ENCODE measurements around the gene ADAP1.

Gene ADAP1

DNA sequence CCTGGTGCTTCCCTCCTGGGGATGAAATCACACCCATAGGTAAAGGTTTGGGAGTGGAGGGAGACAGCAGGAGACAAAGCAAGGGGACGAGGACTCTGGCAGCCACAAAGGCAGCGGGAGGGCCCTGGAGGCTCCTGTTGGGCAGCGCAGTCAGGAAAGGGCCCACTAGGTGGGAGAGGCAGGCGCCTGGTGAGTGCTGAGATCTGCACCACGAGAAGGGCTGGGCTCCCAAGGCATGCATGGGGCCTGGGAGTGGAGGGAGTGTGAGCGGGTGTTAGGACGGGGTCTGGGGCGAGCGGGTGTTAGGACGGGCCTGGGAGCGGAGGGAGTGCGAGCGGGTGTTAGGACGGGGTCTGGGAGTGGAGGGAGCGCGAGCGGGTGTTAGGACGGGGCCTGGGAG is 65.1 kb downstream of the ADAP1 start:
- DNase-seq, result no peak

DNA sequence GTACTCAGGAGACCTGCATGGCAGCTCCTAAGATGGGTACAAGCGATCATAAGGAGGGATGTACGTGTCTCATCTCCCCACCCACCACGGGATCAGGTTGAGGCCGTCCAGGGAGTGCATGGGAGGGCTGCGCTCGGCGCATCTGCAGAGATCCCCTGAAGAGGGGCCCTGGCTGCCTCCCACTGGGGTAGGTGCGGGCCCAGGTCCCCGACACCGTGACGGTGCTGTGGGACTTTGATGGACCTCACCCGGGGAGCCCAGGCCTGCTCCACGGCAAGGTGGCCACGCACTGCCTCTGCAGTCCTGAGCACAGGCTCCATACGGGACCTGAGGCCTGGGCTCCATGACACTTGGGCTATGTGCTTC is 65.5 kb downstream of the ADAP1 start:
- DNase-seq, result no peak

DNA sequence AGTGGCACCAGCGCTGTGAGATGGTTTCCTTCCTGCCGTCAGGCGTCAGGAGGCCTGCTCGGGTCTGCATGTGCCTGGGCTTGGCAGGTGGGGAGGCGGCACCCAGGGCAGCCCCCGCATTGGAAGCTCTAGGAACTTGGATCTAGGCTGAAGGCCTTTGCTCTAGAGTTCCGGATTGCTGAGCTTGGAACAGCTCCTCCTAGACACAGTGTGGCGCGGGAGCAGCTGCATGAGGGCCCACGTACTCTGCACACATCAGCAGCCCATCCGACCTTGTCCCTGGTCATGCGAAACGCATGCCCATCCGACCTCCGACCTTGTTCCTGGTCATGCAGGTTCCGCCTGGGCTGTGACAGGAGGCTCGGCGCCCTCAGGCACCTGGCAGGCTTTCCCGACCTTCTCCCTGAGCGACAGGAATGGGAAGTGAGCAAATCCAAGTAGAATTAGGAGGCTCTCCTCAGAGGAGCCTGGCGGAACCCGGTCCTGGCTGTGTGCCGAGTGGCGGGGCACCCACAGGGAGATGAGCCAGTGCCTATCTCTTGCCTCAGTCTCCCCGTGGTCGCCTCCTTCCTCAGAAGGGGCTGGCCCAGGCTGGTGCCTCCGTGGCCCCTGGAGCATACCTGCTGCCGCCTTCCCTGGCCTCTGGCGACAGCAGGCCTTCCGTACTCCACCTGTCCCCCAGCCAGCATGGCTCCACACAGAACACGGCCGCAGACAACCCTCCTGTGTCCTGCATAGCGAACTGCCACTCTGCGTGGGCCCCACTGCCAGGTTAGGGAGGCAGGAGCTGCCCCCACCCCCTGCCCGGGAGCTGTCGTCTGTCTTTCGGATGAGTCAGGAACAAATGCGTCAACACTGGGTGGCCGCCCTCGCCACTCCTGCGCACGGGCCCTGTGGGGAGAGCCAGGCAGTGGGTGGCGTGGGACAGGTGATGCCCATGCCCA is 66.1 kb downstream of the ADAP1 start:
- no peak for DNase-seq

DNA sequence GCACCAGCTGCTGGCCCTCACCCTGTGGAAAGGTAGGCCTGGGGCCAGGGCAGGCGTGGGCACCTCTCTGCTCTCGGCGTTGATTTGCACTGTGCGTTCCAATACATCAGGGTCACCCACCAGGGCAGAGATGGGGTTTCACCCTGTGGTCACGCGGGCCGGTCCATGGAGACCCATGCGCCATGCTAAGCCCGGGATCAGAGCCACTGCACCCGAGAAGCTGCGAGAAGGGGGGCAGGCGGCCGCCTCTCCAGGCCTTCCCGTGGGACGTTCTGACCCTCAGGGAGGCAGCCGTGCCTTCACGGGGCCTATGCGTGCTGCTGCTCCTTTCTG is 67.0 kb downstream of the ADAP1 start:
- DNase-seq, result no peak

DNA sequence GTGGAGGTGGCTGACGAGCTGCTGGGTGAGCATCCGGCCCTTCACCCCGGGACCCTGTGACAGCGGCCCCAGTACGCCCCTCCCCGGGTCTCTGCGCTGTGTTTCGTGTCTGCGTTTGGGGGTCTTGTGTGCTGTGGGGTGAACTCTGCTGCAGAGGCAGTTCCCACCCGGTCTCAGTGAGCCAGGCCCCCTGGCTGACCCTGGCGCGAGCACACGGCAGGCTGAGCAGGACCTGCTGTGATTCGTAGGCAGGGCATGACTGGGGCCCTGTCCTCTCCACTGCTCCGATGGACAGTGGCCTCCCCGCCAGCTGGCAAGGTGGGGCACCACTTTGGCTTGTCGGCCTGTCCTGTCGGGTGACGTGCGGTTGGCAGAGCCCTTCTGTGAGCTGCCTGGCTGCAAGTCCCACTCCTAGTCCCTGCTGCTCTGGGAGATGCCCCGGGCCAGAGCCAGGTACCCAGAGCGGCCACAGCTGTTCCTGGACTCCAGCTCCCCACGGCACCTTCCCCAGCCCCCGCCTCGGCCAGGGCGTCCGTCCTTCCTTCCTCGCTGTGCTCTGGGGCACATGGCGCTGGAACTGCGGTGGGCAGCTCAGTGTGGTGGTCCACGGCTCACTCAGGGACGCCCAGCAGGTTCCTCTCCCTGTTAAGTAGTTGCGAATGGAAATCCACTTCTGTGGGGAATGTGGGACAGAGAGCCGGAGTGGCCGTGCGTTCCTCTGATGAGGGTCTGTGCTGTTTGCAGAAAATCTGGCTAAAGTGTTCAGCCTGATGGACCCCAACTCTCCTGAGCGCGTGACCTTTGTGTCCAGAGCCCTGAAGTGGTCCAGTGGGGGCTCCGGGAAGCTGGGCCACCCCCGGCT is 67.6 kb downstream of the ADAP1 start:
- DNase-seq, result no peak

DNA sequence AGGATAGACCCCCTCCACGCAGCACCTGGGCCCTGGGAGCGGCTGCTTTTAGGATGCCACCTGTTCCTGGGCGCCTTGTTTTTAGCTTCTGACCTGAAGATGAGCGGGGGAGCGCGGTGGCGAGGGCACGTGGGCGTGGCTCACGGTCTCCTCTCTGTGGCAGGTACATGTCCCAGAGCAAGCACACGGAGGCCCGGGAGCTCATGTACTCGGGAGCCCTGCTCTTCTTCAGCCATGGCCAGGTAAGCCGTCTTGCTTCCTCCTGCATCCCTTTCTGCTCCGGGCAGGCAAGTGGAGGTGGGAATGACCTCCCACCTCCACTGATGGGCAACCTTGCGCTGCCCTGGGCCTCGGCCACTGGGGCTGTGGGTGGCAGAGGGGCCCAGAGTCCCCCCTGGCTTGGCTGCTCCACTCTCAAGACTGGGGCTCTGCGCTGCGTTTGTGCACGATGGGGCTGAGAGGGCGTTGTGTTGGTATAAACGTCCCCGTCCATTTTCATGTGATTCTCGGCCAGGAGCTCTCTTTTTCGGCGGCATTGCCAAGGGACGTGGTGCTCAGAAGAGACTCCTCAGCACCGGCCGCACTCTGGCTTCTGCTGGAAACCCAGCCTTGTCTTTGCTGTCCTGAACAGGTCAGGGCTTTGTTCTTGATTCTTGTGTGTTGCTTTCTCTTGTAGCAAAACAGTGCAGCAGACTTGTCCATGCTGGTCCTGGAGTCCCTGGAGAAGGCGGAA is 68.4 kb downstream of the ADAP1 start:
- DNase-seq, result no peak

DNA sequence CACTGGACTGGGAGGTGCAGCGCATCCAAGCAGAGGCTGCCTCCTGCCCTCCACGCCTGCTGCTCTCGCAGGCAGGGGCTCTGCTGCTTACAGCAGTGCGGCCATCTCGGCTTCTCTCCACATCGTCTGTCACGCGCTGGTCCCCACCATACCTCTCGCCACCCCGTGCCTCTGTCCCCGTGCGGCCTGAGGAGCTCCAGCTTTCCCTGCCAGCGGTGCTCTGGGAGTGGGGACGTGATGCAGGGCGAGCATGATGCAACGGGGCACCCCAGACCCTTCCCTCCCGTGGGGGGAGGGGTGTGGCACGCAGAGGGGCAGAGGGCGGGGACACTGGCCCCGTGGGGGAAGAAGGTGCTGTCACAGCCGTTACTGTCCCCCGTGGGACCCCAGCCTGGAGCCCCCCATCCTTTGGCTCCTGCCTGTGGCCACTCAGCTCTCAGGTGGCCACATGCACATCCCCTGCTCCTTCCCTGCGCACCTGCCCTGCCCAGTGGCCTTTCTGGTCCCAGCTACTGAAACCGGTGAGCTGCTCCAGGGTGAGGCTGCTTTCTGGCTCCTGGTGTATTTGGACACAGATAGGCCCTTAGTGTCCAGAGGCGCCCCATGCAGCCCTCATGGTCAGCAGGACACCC is 69.1 kb downstream of the ADAP1 start:
- no peak for DNase-seq

DNA sequence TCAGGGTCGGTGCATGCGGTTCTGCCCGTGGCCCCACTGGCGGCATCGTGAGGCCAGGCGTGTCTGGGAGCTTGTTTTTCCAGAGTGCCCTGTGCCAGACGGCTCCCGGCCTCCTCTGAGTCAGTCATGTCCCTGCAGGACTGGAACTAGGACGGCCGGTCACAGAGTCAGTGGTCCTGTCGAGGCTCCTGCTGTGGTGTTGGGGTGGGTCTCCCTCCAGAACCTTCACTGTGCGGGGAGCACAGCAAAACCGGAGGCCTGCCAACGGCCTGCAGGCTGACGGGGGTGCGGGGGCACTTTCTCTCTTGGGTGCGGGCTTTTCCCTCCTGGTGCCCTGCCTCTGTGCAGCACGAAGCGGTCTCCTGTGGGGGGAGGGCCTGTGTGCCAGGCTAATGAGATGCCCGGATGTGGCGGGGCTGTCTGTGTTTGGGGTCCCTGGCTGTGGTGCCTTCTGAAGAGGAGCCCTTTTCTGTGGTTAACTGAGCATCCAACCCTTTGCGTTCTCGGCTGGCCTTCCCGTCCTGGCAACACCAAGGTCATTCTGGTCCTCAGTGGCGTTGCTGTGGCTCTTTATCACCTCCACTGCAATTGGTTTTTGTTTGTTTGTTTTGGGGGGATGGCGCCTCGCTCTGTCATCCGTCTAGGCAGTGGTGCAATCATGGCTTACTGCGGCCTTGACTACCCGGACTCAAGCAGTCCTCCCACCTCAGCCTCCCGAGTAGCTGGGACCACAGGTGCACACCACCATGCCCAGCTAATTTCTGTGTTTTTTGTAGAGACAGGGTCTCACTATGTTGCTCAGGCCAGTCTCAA is 70.1 kb downstream of the ADAP1 start:
- no peak for DNase-seq

DNA sequence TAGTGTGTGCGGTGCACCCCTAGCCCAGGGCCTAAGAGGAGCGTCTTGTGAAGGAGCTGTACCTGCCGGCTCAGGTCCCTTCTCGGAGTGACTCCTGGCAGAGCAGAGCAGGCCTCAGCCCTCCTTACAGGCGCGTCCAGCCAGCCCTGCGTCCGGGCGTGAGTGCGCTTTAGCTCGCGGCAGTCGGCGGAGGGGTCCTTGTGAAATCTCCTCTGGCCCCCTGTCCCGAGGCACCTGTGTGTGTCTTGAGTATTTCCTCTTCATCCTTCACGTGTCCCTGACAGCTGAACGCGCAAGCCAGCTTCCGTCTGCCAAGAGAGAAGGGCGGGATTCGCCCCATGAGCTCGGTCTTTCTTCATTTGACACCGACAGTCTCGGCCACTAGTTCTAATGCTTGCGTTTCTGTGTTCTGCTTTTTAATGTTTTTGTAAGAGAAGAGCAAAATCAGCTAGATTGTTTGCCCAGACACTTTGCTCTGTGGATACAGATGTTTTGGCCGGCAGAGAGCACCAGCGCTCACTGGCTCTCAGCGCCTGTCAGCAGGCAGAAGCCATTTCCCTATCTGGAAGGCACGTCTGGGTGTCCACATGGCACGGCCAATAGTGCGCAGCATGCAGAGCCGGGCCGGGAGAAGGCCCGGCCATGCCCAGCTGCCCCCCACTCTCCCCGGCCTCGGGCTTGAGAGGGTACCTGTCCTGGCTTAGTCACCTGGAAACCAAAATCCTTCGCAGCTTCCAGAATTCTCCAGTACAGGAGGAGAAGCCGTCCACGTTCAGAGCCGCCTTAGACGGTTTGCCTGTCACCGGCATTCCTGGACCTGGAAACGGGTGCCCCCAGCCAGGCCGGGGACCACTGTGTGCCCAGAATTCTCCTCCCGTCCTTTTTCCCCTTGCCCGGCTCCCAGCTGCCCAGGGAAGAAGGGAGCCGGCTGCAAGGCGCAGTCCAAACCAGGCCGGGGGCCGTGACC is 71.1 kb downstream of the ADAP1 start:
- no peak for DNase-seq

DNA sequence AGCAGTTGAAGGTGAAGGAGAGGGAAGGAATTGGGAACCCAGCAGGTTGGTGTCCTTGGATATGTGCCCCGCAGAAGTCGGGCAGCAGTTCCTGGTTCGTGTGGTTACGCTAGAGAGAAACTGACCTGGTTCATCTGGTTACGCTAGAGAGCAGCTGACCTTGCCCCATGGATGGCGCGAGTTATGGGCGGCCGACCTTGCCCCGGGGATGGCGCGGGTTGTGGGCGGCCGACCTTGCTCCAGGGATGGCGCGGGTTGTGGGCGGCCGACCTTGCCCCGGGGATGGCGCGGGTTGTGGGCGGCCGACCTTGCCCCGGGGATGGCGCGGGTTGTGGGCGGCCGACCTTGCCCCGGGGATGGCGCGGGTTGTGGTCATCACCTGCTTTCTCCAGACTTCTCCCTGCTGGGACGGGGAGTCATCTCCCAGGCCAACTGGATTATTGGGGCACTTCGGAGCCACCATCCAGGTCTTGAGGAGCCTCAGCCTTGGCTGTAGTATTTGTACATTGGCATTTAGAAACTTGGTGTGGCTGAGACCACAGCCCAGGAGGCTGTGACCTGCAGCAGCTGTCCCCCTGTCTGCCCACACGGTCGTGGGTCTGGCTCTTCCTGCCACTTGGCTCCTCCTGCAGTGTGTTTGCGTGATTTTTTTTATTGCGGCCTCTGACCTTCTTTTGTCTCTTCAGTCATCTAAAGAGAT is 72.0 kb downstream of the ADAP1 start:
- no peak for DNase-seq

DNA sequence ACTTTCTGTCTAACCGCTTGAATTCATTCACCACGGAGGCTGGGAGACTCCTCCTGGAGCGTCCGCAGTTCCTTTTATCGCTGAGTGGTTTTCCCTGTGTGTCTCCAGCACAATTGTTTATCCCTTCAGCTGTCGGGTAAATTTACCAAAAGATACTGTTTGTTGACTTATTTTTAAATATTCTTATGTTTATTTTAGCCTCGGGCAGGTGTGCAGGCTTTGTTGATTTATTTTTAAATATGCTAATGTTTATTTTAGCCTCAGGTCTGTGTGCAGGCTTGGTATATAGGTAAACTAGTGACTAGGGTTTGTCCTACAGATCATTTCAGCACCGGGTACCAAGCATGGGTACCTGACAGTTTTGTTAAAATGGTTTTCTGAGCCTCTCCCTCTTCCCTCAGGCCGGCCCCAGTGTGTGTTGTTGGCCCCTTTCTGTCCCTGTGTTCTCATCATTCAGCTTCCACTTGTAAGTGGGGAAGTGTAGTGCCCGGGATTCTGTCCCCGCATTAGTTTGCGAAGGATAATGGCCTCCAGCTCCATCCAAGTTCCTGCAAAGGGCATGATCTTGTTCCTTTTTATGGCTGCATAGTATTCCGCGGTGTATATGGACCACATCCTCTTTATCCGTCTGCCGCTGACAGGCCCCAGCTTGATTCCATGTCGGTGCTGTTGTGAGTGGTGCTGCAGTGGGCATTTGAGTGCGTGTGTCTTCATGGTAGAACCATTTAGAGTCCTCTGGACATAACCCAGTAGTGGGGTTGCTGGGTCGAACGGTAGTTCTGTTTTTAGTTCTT is 72.8 kb downstream of the ADAP1 start:
- DNase-seq, result no peak

DNA sequence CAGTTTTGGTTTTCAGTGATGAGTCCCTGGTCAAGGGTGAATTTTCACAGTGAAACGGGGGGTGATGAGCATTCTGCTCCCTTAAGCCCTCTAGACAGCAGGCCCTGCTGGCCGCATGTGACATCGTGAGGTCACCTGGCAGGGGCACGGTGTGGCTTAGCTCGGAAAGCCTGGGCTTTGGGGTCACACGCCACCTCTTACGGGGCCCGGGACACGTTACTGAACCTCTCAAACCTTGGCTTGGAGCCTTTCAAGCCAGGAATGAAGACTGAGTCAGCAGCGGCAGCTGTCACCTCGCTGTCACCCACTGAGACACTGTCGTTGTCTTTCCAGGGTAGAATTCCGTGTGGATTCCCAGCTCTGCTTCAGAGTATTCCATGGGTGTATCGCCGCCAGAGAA is 74.0 kb downstream of the ADAP1 start:
- DNase-seq, result no peak

DNA sequence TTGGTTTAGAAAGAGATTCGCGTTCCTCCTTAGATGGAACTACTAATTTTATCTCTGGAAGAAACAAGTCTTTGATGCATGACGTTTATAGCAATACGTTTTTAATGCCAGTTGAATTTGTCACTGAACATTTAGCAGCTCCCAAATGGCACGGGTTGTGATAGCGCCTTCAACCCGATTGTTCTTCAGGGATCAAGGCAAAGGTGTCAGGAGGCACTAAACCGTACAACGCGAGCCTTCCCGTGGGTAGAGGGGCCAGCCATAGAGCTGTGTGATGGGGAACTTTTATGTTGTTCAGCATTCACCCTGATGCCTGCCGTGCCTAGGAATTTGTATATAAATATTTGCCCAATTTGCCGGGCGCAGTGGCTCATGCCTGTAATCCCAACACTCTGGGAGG is 74.8 kb downstream of the ADAP1 start:
- no peak for DNase-seq

DNA sequence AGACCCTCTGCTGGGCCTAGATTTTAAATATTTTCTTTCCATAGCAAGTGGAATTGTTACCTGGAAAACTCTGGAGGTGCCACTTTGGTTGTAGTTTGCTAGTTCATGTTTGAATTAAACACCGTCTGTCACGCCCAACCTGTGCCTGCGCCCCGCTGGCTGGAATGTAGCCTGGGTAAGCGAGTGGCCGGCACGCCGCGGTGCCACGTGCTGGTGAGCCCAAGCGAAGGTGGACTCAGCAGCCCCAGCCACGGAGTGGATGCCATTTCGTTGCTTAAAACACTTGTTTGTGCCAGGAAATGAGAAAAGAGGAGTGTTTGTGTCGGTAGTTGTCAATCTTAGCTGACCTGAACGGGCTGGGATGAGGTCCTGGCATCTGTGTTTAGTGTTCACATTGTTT is 75.4 kb downstream of the ADAP1 start:
- DNase-seq, result no peak

DNA sequence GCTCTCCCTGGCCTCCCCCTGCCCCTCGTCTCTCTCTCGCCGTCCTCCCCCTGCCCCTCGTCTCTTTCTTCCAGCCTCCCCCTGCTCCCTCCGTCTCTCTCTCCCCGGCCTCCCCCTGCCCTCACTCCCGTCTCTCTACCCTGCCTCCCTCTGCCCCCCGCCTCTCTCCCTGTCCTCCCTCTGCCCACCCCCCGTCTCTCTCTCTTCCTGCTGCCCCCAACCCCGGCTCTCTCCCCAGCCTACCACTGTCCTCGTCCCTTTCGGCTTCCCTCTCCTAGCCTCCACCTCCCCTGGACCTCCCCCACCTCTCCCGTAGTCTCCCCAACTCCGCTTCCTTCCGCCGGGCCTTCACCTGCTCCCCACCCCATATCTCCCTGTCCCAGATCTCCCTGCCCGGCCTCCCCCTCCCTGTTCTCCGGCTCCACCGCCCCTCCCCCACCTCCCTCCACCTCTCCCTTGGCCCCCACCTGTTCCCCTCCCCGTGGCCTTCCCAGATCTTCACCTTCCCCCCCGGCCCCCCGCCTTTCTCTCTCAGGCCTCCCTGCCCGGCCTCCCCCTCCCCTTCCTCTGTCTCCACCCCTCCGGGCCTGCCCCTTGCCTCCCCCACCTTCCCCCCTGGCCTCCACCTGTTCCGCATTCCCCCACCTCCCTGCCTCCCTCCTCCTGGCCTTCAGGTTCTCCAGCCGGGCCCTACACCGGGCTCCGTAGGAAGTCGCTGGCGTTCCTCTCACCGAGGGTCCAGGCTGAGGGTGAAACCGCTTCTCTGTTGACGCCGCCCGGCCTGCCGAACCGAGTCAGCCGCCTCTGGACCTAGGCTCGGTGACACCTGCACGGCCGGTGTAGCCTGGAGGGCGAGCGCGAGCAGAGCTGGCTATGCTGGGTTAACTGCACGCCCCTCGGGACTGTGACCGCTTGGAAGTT is 76.9 kb downstream of the ADAP1 start:
- no peak for DNase-seq

DNA sequence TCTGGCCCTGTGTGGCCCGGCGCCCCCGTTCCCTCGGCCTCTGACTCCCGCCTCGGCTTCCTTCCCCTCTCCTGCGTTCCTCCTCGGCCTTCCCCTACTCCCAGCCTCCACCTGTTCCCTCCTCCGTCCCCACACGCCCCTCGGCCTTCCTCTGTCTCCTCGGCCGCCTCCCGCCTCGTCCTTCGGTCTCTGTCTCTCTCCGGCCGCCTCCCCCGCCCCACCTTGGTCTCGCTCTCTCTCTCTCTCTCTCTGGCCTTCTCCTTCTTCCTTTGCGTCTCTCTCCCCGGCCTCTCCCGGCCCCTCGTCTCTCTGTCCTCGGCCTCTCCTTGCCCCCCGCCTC is 77.5 kb downstream of the ADAP1 start:
- DNase-seq, result no peak

DNA sequence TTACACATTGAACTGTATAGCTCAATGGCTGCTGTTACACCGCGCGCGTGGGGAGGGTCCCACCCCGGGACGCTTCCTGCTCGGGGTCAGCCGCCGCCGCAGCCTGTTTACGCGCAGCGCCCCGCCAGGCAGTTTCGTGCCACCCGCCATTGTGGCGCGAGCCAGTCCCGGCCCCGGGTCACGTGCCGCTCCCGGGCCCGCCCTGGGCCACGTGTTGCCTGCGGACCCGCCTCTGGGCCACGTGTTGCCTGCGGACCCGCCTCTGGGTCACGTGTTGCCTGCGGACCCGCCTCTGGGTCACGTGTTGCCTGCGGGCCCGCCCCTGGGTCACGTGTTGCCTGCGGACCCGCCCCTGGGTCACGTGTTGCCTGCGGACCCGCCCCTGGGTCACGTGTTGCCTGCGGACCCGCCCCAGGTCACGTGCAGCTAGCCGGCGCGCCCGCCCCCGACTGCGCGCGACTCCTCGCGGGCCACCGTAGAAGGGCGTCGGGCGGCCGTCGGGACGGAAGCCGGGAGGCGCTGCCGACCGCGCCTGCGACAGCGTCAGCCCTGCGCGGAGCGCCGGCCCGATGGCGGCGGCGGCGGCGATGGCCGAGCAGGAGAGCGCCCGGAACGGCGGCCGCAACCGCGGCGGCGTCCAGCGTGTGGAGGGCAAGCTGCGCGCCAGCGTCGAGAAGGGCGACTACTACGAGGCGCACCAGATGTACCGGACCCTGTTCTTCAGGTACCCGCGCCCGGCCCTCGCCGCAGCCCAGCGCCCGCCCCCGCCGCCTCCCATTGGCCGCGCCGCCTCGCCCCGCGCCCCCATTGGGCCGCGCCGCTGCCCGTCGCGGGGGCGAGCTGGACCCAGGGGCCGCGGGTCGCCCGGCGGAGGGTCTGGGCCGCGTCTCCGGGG is 78.2 kb downstream of the ADAP1 start, which contains the start of gene GET4:
TSS of gene GET4 (plus strand) at position 478 of the 895 bp plus-strand sequence. CDS start at position 570, 92 bp downstream.
- no peak for DNase-seq
